Hippocampal formation (tissue), 2 donors: ENCODE results near the gene BTNL9.
"Not testable (repeated sequence)": the region's sequence is repeated elsewhere in the genome, so short reads cannot be mapped to it uniquely, and the experiment has no call there.

Experiments
- DNase-seq, 2 donors: peaks; one replicate each; lab custom pipeline; 2025; lab: John Stamatoyannopoulos, UW

BTNL9 gene

DNA sequence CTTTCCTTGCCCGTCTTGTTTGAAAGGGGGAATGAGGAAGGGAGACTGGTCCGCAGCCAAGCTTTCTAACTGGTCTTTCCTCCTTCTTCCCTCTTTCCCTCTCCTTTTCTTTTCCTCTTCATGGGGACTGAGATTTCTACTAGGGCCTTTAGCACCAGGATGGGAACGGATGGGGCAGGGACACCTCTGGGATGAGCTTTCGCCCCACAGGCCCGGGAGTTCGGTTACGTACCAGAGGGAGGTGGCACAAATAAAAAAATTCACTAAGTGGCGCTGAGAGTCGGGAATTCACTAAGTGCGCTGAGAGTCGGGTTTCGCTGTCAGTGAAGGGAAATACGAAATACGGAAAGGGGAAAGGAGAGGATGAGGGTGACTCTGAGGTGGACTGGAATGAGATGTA is 21.6 kb downstream of the BTNL9 start:
- DNase-seq, result no peak

GRCh38 chr5:181062631-181063030 is 22.6 kb downstream of the BTNL9 start:
- DNase-seq, result no peak

GRCh38 chr5:181063514-181063913 is 23.4 kb downstream of the BTNL9 start:
- no peak for DNase-seq

DNA sequence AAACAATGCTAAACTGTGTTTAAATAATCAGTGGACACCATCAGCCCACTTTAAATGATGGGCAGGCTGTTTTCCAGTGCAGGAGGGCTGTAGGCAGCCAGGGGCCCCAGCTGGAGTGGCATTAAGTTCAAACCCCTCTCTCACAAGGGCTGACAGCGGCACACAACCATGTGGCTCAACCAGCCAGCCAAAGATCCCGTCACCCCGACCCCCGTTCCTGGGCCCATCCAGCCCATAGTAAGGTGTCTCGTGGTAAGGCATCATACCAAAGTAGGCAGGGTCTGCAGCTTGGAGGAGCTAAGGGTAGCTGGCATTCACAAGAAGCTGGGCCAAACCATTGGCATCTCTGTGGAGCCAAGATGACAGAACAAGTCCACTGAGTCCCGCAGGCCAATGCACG is 24.9 kb downstream of the BTNL9 start:
- DNase-seq, result no peak

GRCh38 chr5:181069767-181070491 is 29.9 kb downstream of the BTNL9 start:
- no peak for DNase-seq

GRCh38 chr5:181070523-181070922 is 30.5 kb downstream of the BTNL9 start:
- no peak for DNase-seq

DNA sequence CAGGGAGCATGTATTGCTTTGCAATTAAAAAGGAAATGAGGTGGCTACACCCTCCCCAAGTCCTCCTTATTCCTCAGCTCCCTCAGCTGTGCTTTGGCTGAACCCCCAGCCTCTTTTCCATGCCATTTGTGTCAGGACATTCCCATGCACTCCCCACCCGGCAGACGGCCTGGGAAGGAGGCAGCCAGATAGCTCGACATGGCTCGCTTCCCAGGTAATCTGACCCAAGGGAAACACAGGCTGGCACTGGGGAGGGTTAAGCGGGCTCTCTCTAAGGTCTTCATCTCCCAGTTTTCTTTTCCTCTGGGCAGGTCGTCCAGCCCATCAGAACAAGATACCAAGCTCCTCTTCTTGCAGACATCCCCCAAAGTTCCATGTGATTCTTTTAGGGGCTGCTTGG is 31.2 kb downstream of the BTNL9 start:
- no peak for DNase-seq

DNA sequence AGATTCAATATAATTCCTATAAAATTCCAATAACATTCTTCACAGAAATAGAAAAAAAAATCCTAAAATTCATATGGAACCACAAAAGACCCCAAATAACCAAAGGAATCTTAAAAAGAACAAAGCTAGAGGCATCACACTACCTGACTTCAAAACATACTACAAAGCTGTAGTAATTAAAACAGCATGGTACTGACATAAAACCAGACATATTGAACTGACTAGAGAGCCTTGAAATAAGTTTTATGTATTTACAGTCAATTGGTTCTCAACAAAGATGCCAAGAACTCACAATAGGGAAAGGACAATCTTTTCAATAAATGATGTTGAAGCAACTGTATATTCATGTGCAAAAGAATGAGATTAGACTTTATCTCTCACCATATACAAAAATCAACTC is 36.9 kb downstream of the BTNL9 start:
- DNase-seq, result no peak

DNA sequence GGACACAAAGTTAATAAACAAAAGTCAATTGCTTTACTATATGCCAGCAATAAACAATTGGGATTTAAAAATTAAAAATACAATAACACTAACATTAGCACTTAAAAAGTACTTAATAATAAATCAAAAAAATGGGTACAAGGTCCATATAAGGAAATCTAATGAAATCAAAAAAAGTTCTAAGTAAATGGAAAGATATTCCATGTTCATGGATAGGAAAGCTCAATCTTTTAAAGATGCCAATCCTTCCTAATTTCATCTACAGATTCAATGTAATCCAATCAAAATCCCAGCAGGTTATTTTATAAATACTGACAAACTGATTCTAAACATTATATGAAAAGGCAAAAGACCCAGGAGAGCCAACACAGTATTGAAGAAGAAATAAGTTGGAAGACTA is 41.9 kb downstream of the BTNL9 start:
- no peak for DNase-seq

DNA sequence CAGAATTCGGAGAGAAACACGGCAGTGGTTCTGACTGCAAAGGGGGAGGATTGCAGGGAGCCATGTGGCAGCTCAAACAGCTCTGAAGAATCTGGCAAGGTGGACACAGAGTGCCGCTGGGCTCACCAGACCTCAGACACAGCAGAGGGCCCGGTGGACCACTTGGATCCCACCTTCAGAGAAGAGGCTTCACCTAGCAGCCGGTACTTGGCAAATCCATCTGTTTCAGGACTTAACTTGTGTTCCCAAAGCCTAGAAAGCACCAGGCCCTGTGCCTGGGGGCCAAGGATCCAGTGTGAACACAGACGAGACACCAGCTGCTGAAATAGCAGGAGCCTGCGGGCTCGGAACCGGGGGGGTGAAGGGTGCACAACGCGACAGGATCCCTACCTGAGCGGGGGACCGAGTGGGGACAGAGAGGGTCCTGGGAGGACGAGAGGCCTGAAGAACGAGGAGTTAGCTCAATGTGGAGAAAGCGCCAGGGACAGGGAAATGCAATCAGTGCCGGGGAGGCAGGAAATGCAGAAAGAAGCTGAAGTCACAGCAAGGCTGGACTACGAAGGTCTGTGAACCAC is 44.6 kb downstream of the BTNL9 start:
- no peak for DNase-seq

- no peak for DNase-seq
These were observed 46.2 kb downstream of the BTNL9 start for GRCh38 chr5:181086026-181086883.

DNA sequence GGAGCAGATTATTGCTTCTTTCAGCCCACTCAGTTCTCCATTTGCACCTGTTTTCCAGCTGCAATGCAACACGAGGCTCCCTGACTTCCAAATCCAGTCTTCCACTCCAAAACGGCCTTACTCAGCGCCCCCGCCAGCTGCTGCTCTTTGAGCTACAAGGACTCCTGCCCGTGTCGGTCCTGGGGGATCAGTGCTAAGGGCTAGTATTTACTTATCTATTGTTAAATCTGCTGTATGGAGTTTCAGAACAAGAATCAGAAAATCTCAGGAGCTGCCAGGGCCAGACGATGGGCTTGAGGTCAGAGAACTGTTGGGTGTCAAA is 46.8 kb downstream of the BTNL9 start:
- DNase-seq, result no peak

DNA sequence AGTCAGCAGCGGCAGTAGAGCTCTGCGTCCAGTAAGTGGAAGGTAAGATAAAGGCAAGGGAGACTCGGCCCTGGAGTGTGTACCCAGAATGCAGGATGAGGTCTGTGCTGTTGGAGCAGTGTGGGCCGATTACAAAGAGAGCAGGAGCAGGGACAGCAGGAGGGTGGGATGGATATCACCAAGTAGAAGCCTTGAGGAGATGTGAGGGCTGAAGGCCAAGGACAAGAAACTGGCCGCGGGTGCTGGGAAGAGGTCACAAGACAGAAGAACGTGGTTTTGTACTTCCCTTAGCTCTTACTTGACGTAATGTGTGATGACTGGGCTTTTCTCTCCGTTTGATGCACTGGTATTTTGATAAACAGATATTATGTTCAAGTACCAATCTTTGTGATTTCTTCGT is 47.2 kb downstream of the BTNL9 start:
- no peak for DNase-seq

- DNase-seq, result no peak
These were observed 48.2 kb downstream of the BTNL9 start for GRCh38 chr5:181088289-181088688.

GRCh38 chr5:181092428-181092827 is 52.4 kb downstream of the BTNL9 start:
- DNase-seq, result no peak

DNA sequence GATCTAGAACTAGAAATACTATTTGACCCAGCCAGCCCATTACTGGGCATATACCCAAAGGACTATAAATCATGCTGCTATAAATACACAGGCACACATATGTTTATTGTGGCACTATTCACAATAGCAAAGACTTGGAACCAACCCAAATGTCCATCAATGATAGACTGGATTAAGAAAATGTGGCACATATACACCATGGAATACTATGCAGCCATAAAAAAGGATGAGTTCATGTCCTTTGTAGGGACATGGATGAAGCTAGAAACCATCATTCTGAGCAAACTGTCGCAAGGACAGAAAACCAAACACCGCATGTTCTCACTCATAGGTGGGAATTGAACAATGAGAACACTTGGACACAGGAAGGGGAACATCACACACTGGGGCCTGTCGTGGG is 55.1 kb downstream of the BTNL9 start:
- not testable (repeated sequence) for DNase-seq

- DNase-seq, result not testable (repeated sequence)
These were observed 56.8 kb downstream of the BTNL9 start for GRCh38 chr5:181096721-181097382.

GRCh38 chr5:181097383-181097753 is 57.3 kb downstream of the BTNL9 start:
- DNase-seq, result not testable (repeated sequence)

GRCh38 chr5:181097759-181098491 is 57.9 kb downstream of the BTNL9 start:
- not testable (repeated sequence) for DNase-seq

- no peak for DNase-seq
These were observed 58.9 kb downstream of the BTNL9 start for GRCh38 chr5:181098762-181099601.

DNA sequence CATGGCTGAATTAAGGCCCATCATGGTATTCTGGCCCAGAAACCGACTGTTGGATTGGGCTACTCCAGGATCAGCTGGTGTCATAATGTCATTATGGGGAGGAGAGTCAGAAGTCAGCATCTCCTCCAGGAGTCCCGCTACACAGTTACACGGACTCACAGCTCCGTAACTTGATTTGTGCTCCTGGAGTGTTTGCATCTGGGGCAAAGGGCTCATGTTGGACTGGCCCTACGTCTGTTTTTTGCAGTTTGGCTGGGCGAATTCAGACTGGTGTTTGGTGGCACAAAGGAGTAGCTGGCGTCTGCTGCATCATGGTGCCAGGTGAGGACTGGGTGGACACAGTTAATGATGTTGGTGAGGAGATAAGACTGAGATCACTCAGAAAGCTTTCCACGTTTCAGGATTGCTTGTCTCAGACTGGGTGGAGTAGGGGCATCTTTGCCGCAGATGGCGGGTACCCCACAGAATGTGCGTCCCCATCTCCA is 59.6 kb downstream of the BTNL9 start:
- no peak for DNase-seq
